HL-60 (cell line): ENCODE data around the gene RPS17.

ENCODE experiments used
- DNase-seq, 2 experiments: peaks; one replicate each; pipeline ENCODE4 v3.0.0-alpha.2; 2010 to 2020; ENCODE audit warnings: low read depth in 1 of 2, low spot score in 1 of 2
- H3K27ac ChIP-seq: fragments of 250-450 bp; sonication (Bioruptor Pico); replicated peaks from 2 replicates; pipeline ENCODE4 v1.5.1; 2020; ENCODE audit warnings: mild to moderate bottlenecking, moderate library complexity
- H3K27me3 ChIP-seq: fragments of 250-450 bp; sonication (Bioruptor Pico); 2 replicates; pipeline ENCODE4 v1.5.1; 2021; ENCODE audit warnings: mild to moderate bottlenecking, moderate library complexity; ENCODE audit not compliant: insufficient read depth, poor library complexity, severe bottlenecking
- H3K4me3 ChIP-seq: replicated peaks from 2 replicates; pipeline ENCODE4 v1.5.1; 2011; ENCODE audit warnings: mild to moderate bottlenecking, control low read depth, low read length; ENCODE audit not compliant: insufficient read depth
- GABPA ChIP-seq: IDR thresholded peaks from 2 replicates; pipeline ENCODE4 v1.6.1; 2012; ENCODE audit warnings: low read depth
- POLR2AphosphoS5 ChIP-seq: IDR thresholded peaks from 2 replicates; pipeline ENCODE4 v1.6.1; 2012; ENCODE audit warnings: low read depth
- REST ChIP-seq: IDR thresholded peaks from 2 replicates; pipeline ENCODE4 v1.6.1; 2012; ENCODE audit warnings: low read depth; ENCODE audit not compliant: insufficient replicate concordance
- SPI1 ChIP-seq: IDR thresholded peaks from 2 replicates; pipeline ENCODE4 v1.6.1; 2012; ENCODE audit warnings: low read depth, mild to moderate bottlenecking, borderline replicate concordance
- TF ChIP-seq, protein P1 (sequence below): IDR thresholded peaks from one replicate; pipeline ENCODE4 v1.5.1; 2011; ENCODE audit warnings: low read length, control low read depth, inconsistent platforms; ENCODE audit not compliant: insufficient read depth

Gene RPS17

DNA sequence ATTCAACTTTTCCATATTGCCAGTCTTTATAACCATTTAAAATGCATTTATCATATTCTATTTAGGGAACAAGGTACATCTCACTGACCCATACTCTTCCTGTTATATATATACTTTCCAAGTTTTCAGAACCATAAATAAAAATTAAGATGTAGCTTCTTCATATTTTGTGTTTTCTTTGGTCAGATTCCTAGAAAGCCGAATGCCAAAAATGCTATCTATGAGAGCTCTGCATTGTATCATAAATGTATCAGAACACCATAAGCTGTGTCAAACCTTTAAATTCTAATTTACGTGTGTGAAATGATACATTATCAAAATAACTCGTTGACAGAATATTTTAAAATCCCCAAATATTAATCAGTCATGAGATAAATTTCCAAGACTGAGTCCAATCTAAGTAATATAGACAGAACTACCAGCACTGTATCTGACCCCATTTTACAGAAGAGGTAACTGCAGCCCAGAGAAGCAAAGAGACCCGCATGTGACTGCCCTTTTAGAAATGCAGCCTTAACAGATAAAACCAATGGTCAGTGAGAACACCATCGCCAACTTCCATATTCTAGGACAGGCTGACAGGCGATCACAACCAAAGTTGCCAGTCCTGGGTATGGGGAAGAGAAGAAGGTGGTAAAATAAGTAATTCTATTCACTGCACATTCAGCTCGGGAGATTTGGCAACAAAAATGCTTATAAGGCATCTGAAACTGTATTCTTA is 16.2 kb upstream of the RPS17 start:
- Histone ChIP-seq H3K27ac (no peak overlapping the region), H3K4me3 (no peak overlapping the region), H3K27me3 (peaks cover 3% of the 10 kb centered on the region)
- no peak for TF ChIP-seq POLR2AphosphoS5
- TF ChIP-seq SPI1, result no peak
- TF ChIP-seq, protein P1, sequence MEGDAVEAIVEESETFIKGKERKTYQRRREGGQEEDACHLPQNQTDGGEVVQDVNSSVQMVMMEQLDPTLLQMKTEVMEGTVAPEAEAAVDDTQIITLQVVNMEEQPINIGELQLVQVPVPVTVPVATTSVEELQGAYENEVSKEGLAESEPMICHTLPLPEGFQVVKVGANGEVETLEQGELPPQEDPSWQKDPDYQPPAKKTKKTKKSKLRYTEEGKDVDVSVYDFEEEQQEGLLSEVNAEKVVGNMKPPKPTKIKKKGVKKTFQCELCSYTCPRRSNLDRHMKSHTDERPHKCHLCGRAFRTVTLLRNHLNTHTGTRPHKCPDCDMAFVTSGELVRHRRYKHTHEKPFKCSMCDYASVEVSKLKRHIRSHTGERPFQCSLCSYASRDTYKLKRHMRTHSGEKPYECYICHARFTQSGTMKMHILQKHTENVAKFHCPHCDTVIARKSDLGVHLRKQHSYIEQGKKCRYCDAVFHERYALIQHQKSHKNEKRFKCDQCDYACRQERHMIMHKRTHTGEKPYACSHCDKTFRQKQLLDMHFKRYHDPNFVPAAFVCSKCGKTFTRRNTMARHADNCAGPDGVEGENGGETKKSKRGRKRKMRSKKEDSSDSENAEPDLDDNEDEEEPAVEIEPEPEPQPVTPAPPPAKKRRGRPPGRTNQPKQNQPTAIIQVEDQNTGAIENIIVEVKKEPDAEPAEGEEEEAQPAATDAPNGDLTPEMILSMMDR, result no peak
- TF ChIP-seq REST, result no peak
- no peak for TF ChIP-seq GABPA
- DNase-seq, result no peak

GRCh38 chr15:82554849-82555248 is 14.6 kb upstream of the RPS17 start:
- H3K27ac ChIP-seq, result no peak overlapping the region
- TF ChIP-seq POLR2AphosphoS5 (no peak), SPI1 (no peak), REST (no peak), GABPA (no peak)
- TF ChIP-seq, protein P1, result no peak

DNA sequence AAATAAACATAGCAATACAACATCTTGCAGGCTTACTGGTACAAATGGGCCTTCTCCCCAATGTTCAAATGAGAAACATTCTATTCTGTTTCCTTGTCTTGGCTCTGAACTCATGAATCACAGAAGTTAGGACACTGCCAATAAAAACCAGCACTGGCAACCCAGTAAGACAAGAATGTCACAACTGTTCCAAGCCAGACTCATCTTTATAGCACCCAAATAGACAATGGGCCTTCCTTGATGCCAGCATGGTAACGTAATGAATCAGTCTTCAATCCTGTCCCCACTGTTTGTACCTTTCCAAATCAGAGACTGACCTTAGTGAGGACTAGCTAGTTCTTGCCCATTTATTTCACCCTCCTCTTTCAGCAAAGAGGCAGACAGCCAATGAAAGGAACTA is 14.1 kb upstream of the RPS17 start:
- DNase-seq, result no peak
- Histone ChIP-seq H3K4me3 (no peak overlapping the region), H3K27ac (no peak overlapping the region), H3K27me3 (peaks cover 3% of the 10 kb centered on the region)
- TF ChIP-seq REST, result no peak
- TF ChIP-seq, protein P1, result no peak

More at GRCh38 chr15:82554849-82555248, 14.6 kb upstream of the RPS17 start:
- DNase-seq, result no peak
- H3K27me3 ChIP-seq, result peaks cover 3% of the 10 kb centered on the region
- no peak overlapping the region for H3K4me3 ChIP-seq
